Measurements from ENCODE around the gene HADH. TPM values are rescaled to one million over a fixed set of nuclear protein-coding genes. Genes with fewer than 3 reads are reported as not detected.

HADH gene
- polyA plus RNA-seq, 2 of the 4 experiments (the other 2 are of a cell fraction), result 22.7 to 23.7 TPM

- WGBS (ENCODE audit: missing lambda C conversion rate), result 22% methylated on average over 4 of the region's 4 CpGs
- Histone ChIP-seq H3K9me3 (no peaks in the 10 kb centered on the region), H3K4me3 (no peak overlapping the region), H3K4me1 (no peaks in the 10 kb centered on the region), H3K27ac (no peak overlapping the region), H3K4me2 (no peak overlapping the region)
- ATAC-seq (no peak), FAIRE-seq (no peak), DNase-seq (ENCODE audit: low read depth in 1 of 2, low spot score in 1 of 2) (no peak)
- CTCF ChIA-PET, result interaction anchor here (1.1 kb wide), 1 partner anchor 10 kb away, joined by 3 read pairs; no protein-coding TSS in a partner anchor
- POLR2A ChIA-PET, result no interaction called here
- TF ChIP-seq FOXS1 (CRISPR knock-in tag; IDR thresholded peaks at IDR 0.05) (no peak), ZC3H11A (IDR thresholded peaks at IDR 0.05) (no peak), CBX8 (IDR thresholded peaks at IDR 0.05) (no peak), MAZ (IDR thresholded peaks at IDR 0.05; ENCODE audit: borderline replicate concordance, low read depth, low read length) (no peak), HOXB13 (CRISPR knock-in tag; IDR thresholded peaks at IDR 0.05; ENCODE audit: low read depth) (no peak), POLR2AphosphoS2 (conservative IDR thresholded peaks at IDR 0.05; ENCODE audit: low read length) (no peak), CTCF (IDR thresholded peaks at IDR 0.05) (no peak), CHD2 (IDR thresholded peaks at IDR 0.05; ENCODE audit: low read length, partially characterized antibody) (no peak), HMGXB4 (CRISPR knock-in tag; IDR thresholded peaks at IDR 0.05; ENCODE audit: borderline replicate concordance) (no peak), KDM5A (IDR thresholded peaks at IDR 0.05) (no peak), CHD4 (IDR thresholded peaks at IDR 0.05; ENCODE audit: borderline replicate concordance) (no peak), PHF8 (IDR thresholded peaks at IDR 0.05; ENCODE audit: borderline replicate concordance, low read depth) (no peak), EHMT2 (IDR thresholded peaks at IDR 0.05; ENCODE audit: low read depth) (no peak)
Observed at GRCh38 chr4:108072300-108072699, 82.6 kb downstream of the HADH start.

- no peak for ATAC-seq
- WGBS (ENCODE audit: missing lambda C conversion rate), result 26% methylated on average over 5 of the region's 5 CpGs
- ChIA-PET POLR2A (no interaction called here), CTCF (no interaction called here)
- no peak for FAIRE-seq
- Histone ChIP-seq H3K9me3 (no peaks in the 10 kb centered on the region), H3K4me1 (no peaks in the 10 kb centered on the region), H3K4me2 (no peak overlapping the region), H3K4me3 (no peak overlapping the region), H3K27ac (no peak overlapping the region)
- TF ChIP-seq RFX5 (IDR thresholded peaks at IDR 0.05) (no peak), CHD2 (IDR thresholded peaks at IDR 0.05; ENCODE audit: low read length, partially characterized antibody) (no peak), RAD21 (conservative IDR thresholded peaks at IDR 0.05 in 1 of 2, IDR thresholded peaks at IDR 0.05 in 1 of 2) (no peak), POLR2AphosphoS2 (conservative IDR thresholded peaks at IDR 0.05; ENCODE audit: low read length) (no peak), JUN (IDR thresholded peaks at IDR 0.05) (no peak), MAFK (IDR thresholded peaks at IDR 0.05; ENCODE audit: partially characterized antibody) (no peak), NR3C1 (IDR thresholded peaks at IDR 0.05) (no peak), ZSCAN20 (CRISPR knock-in tag; IDR thresholded peaks at IDR 0.05) (no peak), ZC3H11A (IDR thresholded peaks at IDR 0.05) (no peak), HOXA7 (CRISPR knock-in tag; IDR thresholded peaks at IDR 0.05) (no peak)
- DNase-seq (ENCODE audit: low read depth in 1 of 2, low spot score in 1 of 2), result no peak
Observed at GRCh38 chr4:108078024-108078733, 88.5 kb downstream of the HADH start.

- Histone ChIP-seq H3K9me3 (no peaks in the 10 kb centered on the region), H3K4me2 (no peak overlapping the region), H3K4me3 (no peak overlapping the region), H3K27ac (no peak overlapping the region), H3K4me1 (no peaks in the 10 kb centered on the region)
- TF ChIP-seq PBX3 (IDR thresholded peaks at IDR 0.05), result no peak
- no peak for TF ChIP-seq BHLHE40 (IDR thresholded peaks at IDR 0.05; ENCODE audit: low read depth, low read length)
- no peak for TF ChIP-seq HEYL (CRISPR knock-in tag; IDR thresholded peaks at IDR 0.05)
- no peak for TF ChIP-seq TFCP2L1 (CRISPR knock-in tag; IDR thresholded peaks at IDR 0.05)
- TF ChIP-seq FOSB (CRISPR knock-in tag; IDR thresholded peaks at IDR 0.05), result no peak
- TF ChIP-seq FOXS1 (CRISPR knock-in tag; IDR thresholded peaks at IDR 0.05), result no peak
- no peak for TF ChIP-seq GATA3 (IDR thresholded peaks at IDR 0.05; ENCODE audit: borderline replicate concordance)
- ChIA-PET POLR2A (no interaction called here), CTCF (interaction anchor here (0.6 kb wide), 1 partner anchor 21 kb away, joined by 3 read pairs; no protein-coding TSS in a partner anchor)
- ATAC-seq (no peak), FAIRE-seq (no peak), DNase-seq (ENCODE audit: low read depth in 1 of 2, low spot score in 1 of 2) (no peak)
- WGBS (ENCODE audit: missing lambda C conversion rate), result 80% methylated on average over 10 of the region's 10 CpGs
Observed at GRCh38 chr4:108080747-108081146, 91.1 kb downstream of the HADH start.
